Measurements from ENCODE around the gene ARID1B.

GRCh38 chr6:156999762-157000161 is 222.6 kb downstream of the ARID1B start:
- no peak for TF ChIP-seq EZH2 (IDR thresholded peaks at IDR 0.05; ENCODE audit: borderline replicate concordance, low read length)
- TF ChIP-seq CTCF (IDR thresholded peaks at IDR 0.05; ENCODE audit: low read length), result no peak

Data from OCI-LY1 (cell line).